ENCODE measurements around the gene XIRP1. TPM values are rescaled to one million over a fixed set of nuclear protein-coding genes. Genes with fewer than 3 reads are reported as not detected.
A peak's percentile ranks its signal among the peaks of the same experiment; 100 is the strongest.

The XIRP1 gene
- total RNA-seq, 4 donors from 2014 or later = 1.3 TPM; not detected in 3

- WGBS = 80% methylated on average over 3 of the region's 3 CpGs
- no peak overlapping the region for H3K27ac ChIP-seq (replicated peaks in 1 of 4)
- TF ChIP-seq EP300 (IDR thresholded peaks at IDR 0.05) = no peak
- no peak for TF ChIP-seq POLR2AphosphoS5 (IDR thresholded peaks at IDR 0.05)
- TF ChIP-seq, protein P1, sequence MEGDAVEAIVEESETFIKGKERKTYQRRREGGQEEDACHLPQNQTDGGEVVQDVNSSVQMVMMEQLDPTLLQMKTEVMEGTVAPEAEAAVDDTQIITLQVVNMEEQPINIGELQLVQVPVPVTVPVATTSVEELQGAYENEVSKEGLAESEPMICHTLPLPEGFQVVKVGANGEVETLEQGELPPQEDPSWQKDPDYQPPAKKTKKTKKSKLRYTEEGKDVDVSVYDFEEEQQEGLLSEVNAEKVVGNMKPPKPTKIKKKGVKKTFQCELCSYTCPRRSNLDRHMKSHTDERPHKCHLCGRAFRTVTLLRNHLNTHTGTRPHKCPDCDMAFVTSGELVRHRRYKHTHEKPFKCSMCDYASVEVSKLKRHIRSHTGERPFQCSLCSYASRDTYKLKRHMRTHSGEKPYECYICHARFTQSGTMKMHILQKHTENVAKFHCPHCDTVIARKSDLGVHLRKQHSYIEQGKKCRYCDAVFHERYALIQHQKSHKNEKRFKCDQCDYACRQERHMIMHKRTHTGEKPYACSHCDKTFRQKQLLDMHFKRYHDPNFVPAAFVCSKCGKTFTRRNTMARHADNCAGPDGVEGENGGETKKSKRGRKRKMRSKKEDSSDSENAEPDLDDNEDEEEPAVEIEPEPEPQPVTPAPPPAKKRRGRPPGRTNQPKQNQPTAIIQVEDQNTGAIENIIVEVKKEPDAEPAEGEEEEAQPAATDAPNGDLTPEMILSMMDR (IDR thresholded peaks at IDR 0.05) = no peak
- TF ChIP-seq POLR2A (IDR thresholded peaks at IDR 0.05; ENCODE audit: low read depth) = no peak
- no peaks in the 10 kb centered on the region for H3K27me3 ChIP-seq
- intact Hi-C loops (cut with DNase I) = no loop called here
- H3K4me3 ChIP-seq = no peak overlapping the region
- DNase-seq (ENCODE audit: extremely low spot score) = no peak
- peaks cover 0 to 3% (median 0%) of the 10 kb centered on the region in 4 donors for H3K9me3 ChIP-seq
- H3K36me3 ChIP-seq = no peaks in the 10 kb centered on the region
- H3K4me1 ChIP-seq = peaks cover 0 to 9% (median 2%) of the 10 kb centered on the region in 4 donors
Observed at GRCh38 chr3:39210078-39210477, 17.7 kb upstream of the XIRP1 start.

DNA sequence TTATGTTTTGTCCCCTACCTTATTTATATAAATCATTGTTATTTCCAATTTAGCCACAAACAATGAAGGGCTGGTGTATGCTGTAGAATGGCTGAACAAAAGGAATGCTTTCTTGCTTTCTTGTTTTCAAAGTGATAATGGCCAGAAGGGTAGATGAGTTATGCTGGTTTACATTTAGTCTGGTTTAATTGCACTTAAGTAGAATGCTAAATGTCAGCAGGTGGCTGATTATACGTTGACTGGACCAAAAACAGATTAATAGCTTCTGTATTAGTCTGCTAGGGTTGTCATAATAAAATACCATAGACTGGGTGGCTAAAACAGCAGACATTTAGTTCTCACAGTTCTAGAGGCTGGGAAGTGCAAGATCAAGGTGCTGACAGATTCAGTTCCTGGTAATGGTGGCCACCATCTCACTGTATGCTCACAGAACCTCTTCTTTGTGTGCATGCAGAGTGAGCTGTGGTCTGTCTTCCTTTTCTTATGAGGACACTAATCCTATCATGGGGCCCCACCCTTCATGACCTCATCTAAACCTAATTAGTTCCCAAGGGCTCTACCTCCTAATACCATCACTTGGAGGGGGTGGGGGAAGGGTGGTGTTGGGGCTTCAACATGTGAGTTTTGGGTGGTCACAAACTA is 17.1 kb upstream of the XIRP1 start:
- Histone ChIP-seq H3K9me3 (peaks cover 0 to 4% (median 0%) of the 10 kb centered on the region in 4 donors), H3K36me3 (no peaks in the 10 kb centered on the region), H3K4me3 (no peak overlapping the region), H3K27ac (replicated peaks in 1 of 4) (no peak overlapping the region), H3K27me3 (no peaks in the 10 kb centered on the region), H3K4me1 (peaks cover 0 to 9% (median 2%) of the 10 kb centered on the region in 4 donors)
- WGBS = 37% methylated on average over 1 of the region's 1 CpG
- TF ChIP-seq POLR2A (IDR thresholded peaks at IDR 0.05; ENCODE audit: low read depth) (no peak), POLR2AphosphoS5 (IDR thresholded peaks at IDR 0.05) (no peak), EP300 (IDR thresholded peaks at IDR 0.05) (no peak)
- TF ChIP-seq, protein P1 (IDR thresholded peaks at IDR 0.05) = no peak
- DNase-seq (ENCODE audit: extremely low spot score) = peak; percentile 79
- intact Hi-C loops (cut with DNase I) = loop anchor here (2.0 kb wide), 1 partner anchor 79 kb away; no protein-coding TSS in a partner anchor

DNA sequence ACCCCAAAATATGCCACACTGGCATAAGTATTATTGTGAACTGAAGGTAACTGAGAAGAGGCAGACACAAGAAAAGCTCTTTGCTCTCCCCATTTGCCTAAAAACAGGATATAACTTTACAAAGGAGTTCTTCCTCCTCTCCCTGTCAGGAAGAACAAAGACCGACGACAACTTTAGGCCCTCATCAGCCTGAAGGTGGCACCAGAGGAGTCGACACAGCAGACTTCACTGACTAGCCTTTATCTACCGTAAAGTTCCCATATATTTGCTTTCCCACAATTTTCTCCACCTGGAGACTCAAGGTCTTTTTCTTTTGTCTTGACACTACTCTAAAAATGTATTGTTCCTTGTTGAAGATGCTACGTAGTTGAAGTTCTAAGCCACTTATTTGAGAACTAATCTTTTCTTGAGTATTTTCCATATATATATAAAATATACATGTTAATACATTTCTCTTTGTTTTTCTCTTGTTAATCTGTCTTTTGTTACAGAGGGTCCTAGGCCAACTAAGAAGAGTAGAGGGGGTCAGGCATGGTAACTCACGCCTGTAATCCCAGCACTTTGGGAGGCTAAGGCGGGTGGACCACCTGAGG is 16.2 kb upstream of the XIRP1 start:
- intact Hi-C loops (cut with DNase I) = loop anchor here (2.0 kb wide), 1 partner anchor 80 kb away; no protein-coding TSS in a partner anchor
- Histone ChIP-seq H3K9me3 (peaks cover 0 to 4% (median 0%) of the 10 kb centered on the region in 4 donors), H3K27me3 (no peaks in the 10 kb centered on the region), H3K4me1 (peaks cover 0 to 9% (median 2%) of the 10 kb centered on the region in 4 donors), H3K36me3 (no peaks in the 10 kb centered on the region), H3K27ac (replicated peaks in 1 of 4) (no peak overlapping the region), H3K4me3 (no peak overlapping the region)
- 43% methylated on average over 7 of the region's 7 CpGs for WGBS
- TF ChIP-seq, protein P1 (IDR thresholded peaks at IDR 0.05) = peak; percentile 57 to 66 (median 64)
- TF ChIP-seq POLR2AphosphoS5 (IDR thresholded peaks at IDR 0.05) (peak in 1 of 2 donors; percentile 36), EP300 (IDR thresholded peaks at IDR 0.05) (no peak), POLR2A (IDR thresholded peaks at IDR 0.05; ENCODE audit: low read depth) (no peak)
- peak; percentile 91 for DNase-seq (ENCODE audit: extremely low spot score)

DNA sequence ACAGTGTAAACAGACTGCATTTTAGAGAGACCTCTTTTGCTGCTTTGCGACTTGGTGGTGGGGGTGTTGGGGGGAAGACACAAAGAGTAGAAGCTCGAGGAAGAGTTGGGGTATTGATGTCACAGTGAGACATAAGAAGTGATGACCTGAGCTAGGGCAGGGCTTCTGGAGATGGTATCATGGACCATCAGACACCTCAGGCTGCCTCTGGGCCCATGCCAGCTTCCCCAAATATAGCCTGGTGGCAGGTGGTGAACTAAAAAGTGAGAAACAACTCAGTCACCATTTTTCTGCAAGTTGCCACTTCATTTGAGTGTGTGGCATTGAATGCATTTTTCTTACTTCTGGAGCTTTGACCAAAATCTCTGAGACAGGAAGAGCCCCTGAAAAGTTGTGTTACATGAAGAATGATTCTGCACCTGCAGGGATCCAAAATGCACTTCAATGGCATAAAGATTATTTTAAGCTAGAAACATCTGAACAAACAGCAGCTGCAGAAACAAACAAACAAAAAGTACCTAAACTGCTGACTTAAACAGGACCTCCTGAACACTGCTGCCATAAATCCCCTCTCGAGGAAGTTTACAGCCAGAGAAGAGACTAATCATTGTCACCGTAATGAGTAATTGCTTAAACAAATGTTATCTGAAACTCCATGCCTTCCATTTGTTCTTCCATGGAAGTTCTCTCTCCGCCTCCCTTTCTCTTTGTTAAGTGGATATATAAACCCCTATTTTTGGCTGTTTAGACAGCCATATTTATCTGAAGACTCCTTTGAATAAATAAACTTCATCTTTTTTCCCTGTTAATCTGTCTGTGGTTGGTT is 15.2 kb upstream of the XIRP1 start:
- intact Hi-C loops (cut with DNase I) = loop anchor here (2.0 kb wide), 1 partner anchor 81 kb away; no protein-coding TSS in a partner anchor

More for the DNA sequence above, 15.2 kb upstream of the XIRP1 start:
- peaks cover 0 to 4% (median 0%) of the 10 kb centered on the region in 4 donors for H3K9me3 ChIP-seq
- no peak overlapping the region for H3K27ac ChIP-seq (replicated peaks in 1 of 4)
- DNase-seq (ENCODE audit: extremely low spot score) = peak; percentile 86
- no peak for TF ChIP-seq EP300 (IDR thresholded peaks at IDR 0.05)
- H3K36me3 ChIP-seq = no peaks in the 10 kb centered on the region
- H3K4me1 ChIP-seq = peaks cover 0 to 9% (median 2%) of the 10 kb centered on the region in 4 donors
- H3K27me3 ChIP-seq = peaks cover 0 to 9% (median 0%) of the 10 kb centered on the region in 4 donors
- 80% methylated on average over 5 of the region's 5 CpGs for WGBS
- no peak overlapping the region for H3K4me3 ChIP-seq
